Smooth muscle cell (in vitro differentiated cells): ENCODE results near the gene CAMK2D. TPM values are rescaled to one million over a fixed set of nuclear protein-coding genes. Genes with fewer than 3 reads are reported as not detected.

ENCODE experiments used
- DNase-seq: peaks from one replicate; lab custom pipeline; 2025; ENCODE audit not compliant: unreplicated experiment; lab: John Stamatoyannopoulos, UW
- H2AFZ ChIP-seq: fragments of 200-600 bp; sonication (generic); 2 replicates; pipeline ENCODE4 v1.6.0; 2016; ENCODE audit warnings: antibody characterized with exemption, low read depth, mild to moderate bottlenecking
- H3F3A ChIP-seq: fragments of 200-600 bp; sonication (generic); 2 replicates; pipeline ENCODE4 v1.6.0; 2017; ENCODE audit warnings: antibody characterized with exemption, low read depth
- H3K27ac ChIP-seq: fragments of 200-600 bp; sonication (generic); 2 replicates; pipeline ENCODE4 v1.5.1; 2016; ENCODE audit warnings: low read depth, mild to moderate bottlenecking
- H3K27me3 ChIP-seq: fragments of 200-600 bp; sonication (generic); 2 replicates; pipeline ENCODE4 v1.6.1; 2016; ENCODE audit warnings: low read depth, mild to moderate bottlenecking
- H3K36me3 ChIP-seq: fragments of 200-600 bp; sonication (generic); 2 replicates; pipeline ENCODE4 v1.5.1; 2016; ENCODE audit warnings: low read depth
- H3K4me1 ChIP-seq: fragments of 200-600 bp; sonication (generic); 2 replicates; pipeline ENCODE4 v1.5.1; 2016; ENCODE audit warnings: low read depth
- H3K4me2 ChIP-seq: fragments of 200-600 bp; sonication (generic); 2 replicates; pipeline ENCODE4 v1.6.0; 2016; ENCODE audit warnings: mild to moderate bottlenecking
- H3K4me3 ChIP-seq: fragments of 200-600 bp; sonication (generic); 2 replicates; pipeline ENCODE4 v1.5.1; 2016; ENCODE audit warnings: mild to moderate bottlenecking
- H3K79me2 ChIP-seq: fragments of 200-600 bp; sonication (generic); 2 replicates; pipeline ENCODE4 v1.6.0; 2016; ENCODE audit warnings: low read depth, mild to moderate bottlenecking
- H3K9ac ChIP-seq: fragments of 200-600 bp; sonication (generic); 2 replicates; pipeline ENCODE4 v1.6.0; 2016; ENCODE audit warnings: low read depth
- H3K9me3 ChIP-seq: fragments of 200-600 bp; sonication (generic); replicated peaks from 2 replicates; pipeline ENCODE4 v1.5.1; 2016; ENCODE audit warnings: low read depth
- H4K20me1 ChIP-seq: fragments of 200-600 bp; sonication (generic); 2 replicates; pipeline ENCODE4 v1.6.0; 2016; ENCODE audit warnings: low read depth
- CTCF ChIP-seq: fragments of 200-600 bp; sonication (generic); IDR thresholded peaks from 2 replicates; pipeline ENCODE4 v1.5.1; 2017; ENCODE audit warnings: borderline replicate concordance, mild to moderate bottlenecking, antibody characterized with exemption; ENCODE audit not compliant: insufficient read depth, poor library complexity, severe bottlenecking
- WGBS: methylation state at CpG from one replicate; pipeline ENCODE4 v1.1.7; 2016; ENCODE audit warnings: low lambda C conversion rate; 5-methylcytosine and 5-hydroxymethylcytosine counted together
- polyA plus RNA-seq: library from polyadenylated mRNA; unstranded; fragments of >200 nt; fragmentation: Nextera tagmentation; extraction: Ambion mirVana; gene quantifications from 2 replicates; pipeline ENCODE4 v1.2.1, GENCODE V29; 2016
- total RNA-seq: library from RNA; depleted of rRNA; stranded (reverse); fragments of >200 nt; gene quantifications from 2 replicates; pipeline ENCODE4 v1.2.3, GENCODE V29; 2014

CAMK2D gene
- total and polyA plus RNA-seq, 2 experiments from 2014 or later = 17.2 to 36.0 TPM

- 92% methylated on average over 14 of the region's 14 CpGs for WGBS
- Histone ChIP-seq H3F3A (no peaks in the 10 kb centered on the region), H3K27ac (no peak overlapping the region), H3K4me2 (no peak overlapping the region), H3K27me3 (no peaks in the 10 kb centered on the region), H3K4me1 (no peaks in the 10 kb centered on the region), H2AFZ (no peak overlapping the region), H4K20me1 (no peaks in the 10 kb centered on the region), H3K9ac (no peak overlapping the region), H3K9me3 (no peaks in the 10 kb centered on the region), H3K36me3 (no peaks in the 10 kb centered on the region), H3K79me2 (no peaks in the 10 kb centered on the region), H3K4me3 (no peak overlapping the region)
- no peak for TF ChIP-seq CTCF
- DNase-seq = no peak
Observed at GRCh38 chr4:113773014-113773413, 11.5 kb upstream of the CAMK2D start.

DNA sequence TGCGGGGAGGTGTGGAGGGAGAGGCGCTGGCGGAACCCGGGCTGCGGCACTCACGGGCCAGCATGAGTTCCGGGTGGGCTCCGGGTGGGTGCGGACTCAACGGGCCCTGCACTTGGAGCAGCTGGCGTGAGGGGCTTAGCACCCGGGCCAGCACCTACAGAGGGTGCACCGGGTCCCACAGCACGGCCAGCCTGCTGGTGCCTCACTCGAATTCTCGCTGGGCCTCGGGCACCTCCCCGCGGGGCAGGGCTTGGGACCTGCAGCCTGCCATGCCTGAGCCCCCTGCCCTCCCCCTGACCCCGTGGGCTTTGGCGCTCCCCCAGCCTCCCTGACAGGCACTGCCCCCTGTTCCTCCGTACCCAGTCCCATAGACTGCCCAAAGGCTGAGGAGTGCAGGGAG, 10.8 kb upstream of the CAMK2D start:
- no peak for DNase-seq
- H3K9me3 ChIP-seq = no peaks in the 10 kb centered on the region
- H3F3A ChIP-seq = no peaks in the 10 kb centered on the region
- H3K79me2 ChIP-seq = no peaks in the 10 kb centered on the region
- no peak for TF ChIP-seq CTCF
- no peak overlapping the region for H3K27ac ChIP-seq
- WGBS = 95% methylated on average over 16 of the region's 22 CpGs
- H3K4me1 ChIP-seq = no peaks in the 10 kb centered on the region
- H3K4me3 ChIP-seq = no peak overlapping the region
- no peaks in the 10 kb centered on the region for H3K36me3 ChIP-seq
- H3K27me3 ChIP-seq = no peaks in the 10 kb centered on the region
- no peak overlapping the region for H3K9ac ChIP-seq
- no peaks in the 10 kb centered on the region for H4K20me1 ChIP-seq
- no peak overlapping the region for H3K4me2 ChIP-seq
- no peak overlapping the region for H2AFZ ChIP-seq

- Histone ChIP-seq H3K4me3 (no peak overlapping the region), H3K79me2 (no peaks in the 10 kb centered on the region), H2AFZ (no peak overlapping the region), H3K27me3 (no peaks in the 10 kb centered on the region), H3K9ac (no peak overlapping the region), H3K4me1 (no peaks in the 10 kb centered on the region), H3K4me2 (no peak overlapping the region), H4K20me1 (no peaks in the 10 kb centered on the region), H3K36me3 (no peaks in the 10 kb centered on the region), H3K9me3 (no peaks in the 10 kb centered on the region), H3F3A (no peaks in the 10 kb centered on the region), H3K27ac (no peak overlapping the region)
- WGBS = 94% methylated on average over 2 of the region's 2 CpGs
- no peak for TF ChIP-seq CTCF
- no peak for DNase-seq
Observed at GRCh38 chr4:113769744-113770143, 8.2 kb upstream of the CAMK2D start.

GRCh38 chr4:113768952-113769351, 7.4 kb upstream of the CAMK2D start:
- Histone ChIP-seq H3K9ac (no peak overlapping the region), H3K9me3 (no peaks in the 10 kb centered on the region), H4K20me1 (no peaks in the 10 kb centered on the region), H3K27ac (no peak overlapping the region), H3K4me2 (no peak overlapping the region), H3K79me2 (no peaks in the 10 kb centered on the region), H3K4me1 (no peaks in the 10 kb centered on the region), H3F3A (no peaks in the 10 kb centered on the region), H3K36me3 (no peaks in the 10 kb centered on the region), H3K4me3 (no peak overlapping the region), H3K27me3 (no peaks in the 10 kb centered on the region), H2AFZ (no peak overlapping the region)
- TF ChIP-seq CTCF = no peak
- no peak for DNase-seq
- WGBS = 92% methylated on average over 2 of the region's 2 CpGs
